Gastroesophageal sphincter (tissue), 4 donors: ENCODE results near the gene SIGMAR1. TPM values are rescaled to one million over a fixed set of nuclear protein-coding genes. Genes with fewer than 3 reads are reported as not detected.

Experiments
- ATAC-seq: fragments of 150-250 bp; one replicate; pipeline ENCODE4 v1.9.1; 2016; ENCODE audit warnings: mild to moderate bottlenecking, moderate library complexity
- H3K27ac ChIP-seq, 4 donors: fragments of 200-600 bp; sonication (generic) in 3 of 4; 1 replicate in 3 of 4; 2 replicates in 1 of 4; pipeline ENCODE4 v1.5.1; 2016 to 2019
- H3K27me3 ChIP-seq: fragments of 200-600 bp; sonication (generic); one replicate; pipeline ENCODE4 v1.5.1; 2019
- H3K36me3 ChIP-seq, 2 donors: fragments of 200-600 bp; sonication (generic); one replicate each; pipeline ENCODE4 v1.5.1; 2019; ENCODE audit warnings: control low read depth in 1 of 2
- H3K4me1 ChIP-seq, 3 donors: fragments of 200-600 bp; sonication (generic); 1 replicate in 2 of 3; 2 replicates in 1 of 3; pipeline ENCODE4 v1.5.1; 2016 to 2019; ENCODE audit warnings: control low read depth in 2 of 3
- H3K4me3 ChIP-seq, 2 donors: fragments of 200-600 bp; sonication (generic); one replicate each; pipeline ENCODE4 v1.5.1; 2019; ENCODE audit warnings: mild to moderate bottlenecking in 1 of 2, moderate library complexity in 1 of 2
- H3K9me3 ChIP-seq, 3 donors: fragments of 200-600 bp; sonication (generic); one replicate each; pipeline ENCODE4 v1.5.1; 2017 to 2019; ENCODE audit warnings: control low read depth in 2 of 3
- EP300 ChIP-seq: sonication (generic); formaldehyde crosslinking; IDR thresholded peaks from one replicate; pipeline ENCODE4 v1.6.1; 2017; ENCODE audit warnings: antibody characterized with exemption, mild to moderate bottlenecking
- POLR2A ChIP-seq, 2 donors: fragments of 450-650 bp; IDR thresholded peaks; one replicate each; pipeline ENCODE4 v1.6.1; 2017; ENCODE audit warnings: antibody characterized with exemption in 2 of 2, mild to moderate bottlenecking in 2 of 2, moderate library complexity in 1 of 2
- POLR2AphosphoS5 ChIP-seq: sonication (generic); formaldehyde crosslinking; IDR thresholded peaks from one replicate; pipeline ENCODE4 v1.6.1; 2017; ENCODE audit warnings: antibody characterized with exemption
- WGBS, 2 donors: methylation state at CpG; one replicate each; pipeline ENCODE4 v1.1.5; 2018; ENCODE audit warnings: low coverage in 1 of 2; 5-methylcytosine and 5-hydroxymethylcytosine counted together
- total RNA-seq, 4 donors: library from RNA; depleted of rRNA; stranded (reverse); fragments of >200 nt; gene quantifications; one replicate each; pipeline ENCODE4 v1.1.0, GENCODE V29; 2016
- TF ChIP-seq, protein P1 (sequence below), 4 experiments: fragments of 200-600 bp in 2 of 4; fragments of 450-650 bp in 2 of 4; sonication (generic) in 1 of 4; IDR thresholded peaks; one replicate each; pipeline ENCODE4 v1.5.1; 2017 to 2019; ENCODE audit warnings: antibody characterized with exemption in 4 of 4, mild to moderate bottlenecking in 2 of 4, moderate library complexity in 2 of 4

SIGMAR1 gene
- total RNA-seq, 4 donors from 2014 or later, result 58.2 to 152 (median 87.8) TPM

DNA sequence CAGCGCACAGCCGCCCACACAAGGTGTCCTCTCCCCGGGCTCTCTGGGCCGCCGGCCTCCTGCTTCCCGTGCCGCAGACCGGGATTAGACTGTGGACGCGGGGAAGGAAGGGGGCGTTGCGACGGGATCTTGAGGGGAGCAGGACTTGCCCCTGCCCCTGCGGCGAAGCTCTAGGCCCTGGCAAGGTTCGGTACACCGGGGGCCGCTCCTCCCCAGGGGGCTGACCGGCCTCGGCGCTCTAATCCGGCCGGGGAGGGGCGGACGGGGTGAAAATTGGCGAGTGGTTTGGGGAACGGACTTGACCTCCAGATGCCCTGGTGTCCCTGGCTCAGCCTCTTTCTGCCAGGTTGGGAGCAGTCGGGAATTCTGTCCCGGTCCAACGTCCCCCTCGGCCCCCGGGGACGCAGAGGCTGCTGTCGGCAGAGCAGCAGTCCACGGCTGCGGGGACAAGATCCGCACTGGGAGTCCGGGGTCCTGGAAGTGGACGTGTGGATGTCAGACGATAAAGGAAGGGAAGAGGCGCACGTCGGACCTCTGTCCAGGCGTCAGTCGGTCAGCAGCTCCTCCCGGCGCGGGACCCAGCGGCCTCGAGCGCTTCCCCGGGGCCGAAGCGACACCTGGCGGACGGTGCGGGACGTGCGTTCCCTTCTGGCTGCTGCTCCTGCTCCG, 46.2 kb downstream of the SIGMAR1 start:
- peaks cover 0 to 69% (median 26%) of the 10 kb centered on the region in 3 donors for H3K4me1 ChIP-seq
- peak overlapping the region in 1 of 2 donors; percentile 68 for H3K4me3 ChIP-seq
- no peaks in the 10 kb centered on the region for H3K36me3 ChIP-seq
- TF ChIP-seq, protein P1, sequence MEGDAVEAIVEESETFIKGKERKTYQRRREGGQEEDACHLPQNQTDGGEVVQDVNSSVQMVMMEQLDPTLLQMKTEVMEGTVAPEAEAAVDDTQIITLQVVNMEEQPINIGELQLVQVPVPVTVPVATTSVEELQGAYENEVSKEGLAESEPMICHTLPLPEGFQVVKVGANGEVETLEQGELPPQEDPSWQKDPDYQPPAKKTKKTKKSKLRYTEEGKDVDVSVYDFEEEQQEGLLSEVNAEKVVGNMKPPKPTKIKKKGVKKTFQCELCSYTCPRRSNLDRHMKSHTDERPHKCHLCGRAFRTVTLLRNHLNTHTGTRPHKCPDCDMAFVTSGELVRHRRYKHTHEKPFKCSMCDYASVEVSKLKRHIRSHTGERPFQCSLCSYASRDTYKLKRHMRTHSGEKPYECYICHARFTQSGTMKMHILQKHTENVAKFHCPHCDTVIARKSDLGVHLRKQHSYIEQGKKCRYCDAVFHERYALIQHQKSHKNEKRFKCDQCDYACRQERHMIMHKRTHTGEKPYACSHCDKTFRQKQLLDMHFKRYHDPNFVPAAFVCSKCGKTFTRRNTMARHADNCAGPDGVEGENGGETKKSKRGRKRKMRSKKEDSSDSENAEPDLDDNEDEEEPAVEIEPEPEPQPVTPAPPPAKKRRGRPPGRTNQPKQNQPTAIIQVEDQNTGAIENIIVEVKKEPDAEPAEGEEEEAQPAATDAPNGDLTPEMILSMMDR (IDR thresholded peaks at IDR 0.05), result peak in 3 of 4 experiments; percentile 87 to 99 (median 94)
- TF ChIP-seq POLR2AphosphoS5 (peak; percentile 11), EP300 (no peak)
- peaks cover 80% of the 10 kb centered on the region for H3K27me3 ChIP-seq
- no peaks in the 10 kb centered on the region for H3K9me3 ChIP-seq
- peak; percentile 73 for ATAC-seq
- WGBS, 2 donors, result no CpG with 5 or more reads among the region's 60 CpGs
- H3K27ac ChIP-seq, result peak overlapping the region in 3 of 4 donors; percentile 40 to 66 (median 50)

DNA sequence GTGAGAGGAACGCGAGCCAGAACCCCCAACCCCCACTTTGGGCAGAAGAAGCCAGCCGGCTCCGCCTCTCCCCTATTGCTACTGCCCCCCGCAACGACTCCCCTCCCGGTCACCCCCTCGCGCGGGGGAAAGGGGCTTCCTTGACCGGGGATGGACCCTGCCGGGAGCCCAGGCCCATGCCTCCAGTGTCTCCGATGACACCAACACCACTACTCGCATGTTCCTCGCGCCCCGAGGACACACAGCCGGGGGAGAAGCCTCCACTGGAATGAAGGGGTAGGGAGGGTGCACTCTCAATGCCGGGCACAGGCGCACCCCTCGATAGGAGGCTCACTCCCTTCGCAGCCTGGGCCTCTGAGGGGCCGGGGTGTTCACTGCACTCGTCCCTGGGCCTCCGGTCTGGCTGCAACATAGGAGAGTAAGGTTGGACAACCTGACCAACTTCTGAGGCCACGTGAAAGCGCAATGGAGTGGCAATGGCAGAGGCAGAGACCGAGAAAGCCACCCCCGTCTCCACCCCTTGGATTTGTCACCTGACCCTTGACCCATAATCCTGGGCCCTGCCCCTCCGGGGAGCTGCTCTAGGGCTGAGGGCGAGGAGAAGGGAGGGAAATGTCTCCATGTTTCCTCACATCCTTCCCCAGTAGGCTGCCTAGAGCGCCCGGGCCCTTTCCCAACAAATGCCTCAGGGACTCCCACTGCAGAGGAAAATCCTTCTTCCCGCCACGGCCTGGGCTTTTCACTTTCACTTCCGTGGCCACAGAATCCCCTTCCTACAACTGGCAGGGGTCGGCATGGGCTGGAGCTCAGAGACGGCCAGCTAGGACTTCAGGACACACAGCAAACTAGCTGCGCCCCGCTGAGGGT, 47.0 kb downstream of the SIGMAR1 start:
- Histone ChIP-seq H3K4me3 (peak overlapping the region in 1 of 2 donors; percentile 68), H3K4me1 (peaks cover 0 to 69% (median 26%) of the 10 kb centered on the region in 3 donors), H3K9me3 (no peaks in the 10 kb centered on the region), H3K36me3 (no peaks in the 10 kb centered on the region), H3K27me3 (peaks cover 86% of the 10 kb centered on the region), H3K27ac (peak overlapping the region in 3 of 4 donors; percentile 50 to 66 (median 61))
- 53% methylated on average over 4 of the region's 40 CpGs; no CpG with 5 or more reads in 1 of the 2 donors for WGBS, 2 donors
- peak; percentile 5 for ATAC-seq
- TF ChIP-seq EP300, result no peak
- no peak for TF ChIP-seq POLR2AphosphoS5

DNA sequence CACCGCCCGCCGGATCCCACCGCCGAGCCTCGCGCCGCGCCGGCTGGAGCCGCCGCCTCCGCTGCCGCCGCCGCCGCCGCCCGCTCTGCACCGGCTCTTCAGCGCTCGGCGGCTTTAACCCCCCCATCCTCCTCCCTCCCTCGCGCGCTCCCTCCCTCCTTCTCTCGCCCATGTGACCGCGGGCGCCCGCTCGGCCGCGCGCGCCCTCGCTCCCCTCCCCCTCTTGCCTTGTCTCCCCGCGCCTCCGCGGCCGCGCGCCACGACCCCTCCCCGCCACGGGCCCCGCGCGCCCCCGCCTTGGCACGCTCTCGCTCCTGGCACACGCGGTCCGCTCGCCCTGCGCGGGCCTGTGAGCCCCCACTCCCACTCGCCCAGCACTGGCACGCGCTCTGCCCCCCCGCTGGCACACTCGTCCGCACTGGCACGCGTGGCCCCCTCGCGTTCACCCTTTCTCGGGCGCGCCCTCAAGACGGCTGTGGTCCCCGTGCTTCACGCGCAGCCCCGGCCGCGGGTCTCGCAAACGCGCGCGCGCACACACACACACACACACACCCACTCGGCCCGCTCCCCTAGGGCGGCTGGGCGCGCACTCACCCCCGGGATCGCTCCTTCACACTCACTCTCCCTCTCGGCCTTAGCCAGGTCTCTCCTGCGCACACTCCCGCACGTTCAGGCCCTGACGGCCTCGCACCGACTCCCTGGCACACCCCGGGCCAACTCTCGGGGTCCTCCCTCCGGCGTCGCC, 47.8 kb downstream of the SIGMAR1 start, which contains the start of gene CNTFR:
CNTFR (minus strand) TSS at position 89 of the 745 bp plus-strand sequence. CDS start 20,743 bp downstream, outside the sequence.
- H3K27ac ChIP-seq, result peak within 1 kb of the TSS in 2 of 4 donors; percentile 61 to 66
- peaks cover 0 to 68% (median 26%) of the 10 kb centered on the region in 3 donors for H3K4me1 ChIP-seq

DNA sequence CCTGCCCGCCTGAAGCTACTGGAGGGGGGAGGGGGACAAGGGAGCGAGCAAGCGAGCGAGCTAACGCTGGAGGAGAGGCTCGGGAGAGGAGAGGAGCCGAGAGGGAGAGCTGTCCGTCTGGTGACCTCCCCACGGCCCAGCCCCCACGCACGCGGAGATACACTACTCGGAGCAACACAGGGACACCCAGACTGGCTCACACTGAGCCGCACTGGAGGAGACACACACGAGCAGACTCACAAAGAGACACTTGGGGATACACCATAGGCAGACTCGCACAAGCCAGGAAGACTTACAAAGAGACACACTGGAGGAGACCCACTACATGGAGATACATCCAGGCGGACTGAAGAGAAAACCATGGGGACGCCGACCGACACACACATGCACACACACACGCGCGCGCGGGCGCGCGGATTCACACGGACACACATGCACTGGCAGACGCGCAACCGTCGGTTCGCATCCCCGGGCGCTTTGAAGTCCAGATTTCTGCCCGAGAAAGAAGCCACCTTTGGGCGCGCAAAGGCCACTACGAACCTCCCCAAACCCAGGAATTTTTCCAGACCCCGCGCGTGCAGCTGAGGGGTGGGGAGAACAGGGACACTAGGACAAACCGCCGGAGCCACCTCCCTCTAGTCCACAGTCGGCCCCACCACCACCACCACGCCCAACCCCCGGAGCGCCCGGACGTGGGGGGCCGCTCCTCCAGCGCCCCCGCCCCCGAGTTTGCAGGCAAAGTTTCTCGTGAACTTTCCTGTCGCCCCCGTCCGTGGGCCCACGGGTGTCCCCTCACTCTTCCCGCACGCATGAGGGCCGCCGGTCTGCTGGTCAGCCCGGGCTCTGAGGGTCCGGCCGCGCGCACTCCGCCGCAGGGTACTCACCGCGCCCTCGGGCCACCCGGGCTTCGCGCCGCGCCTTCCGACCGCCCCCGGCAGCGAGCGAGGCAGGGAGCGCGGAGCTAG, 48.6 kb downstream of the SIGMAR1 start:
- peak overlapping the region; percentile 16 to 68 for H3K4me3 ChIP-seq
- peaks cover 0 to 60% (median 26%) of the 10 kb centered on the region in 3 donors for H3K4me1 ChIP-seq
- no peaks in the 10 kb centered on the region for H3K36me3 ChIP-seq
- 0% methylated on average over 1 to 7 of the region's 86 CpGs for WGBS, 2 donors
- TF ChIP-seq EP300 (no peak), POLR2AphosphoS5 (no peak), POLR2A (IDR thresholded peaks at IDR 0.05) (no peak)
- TF ChIP-seq, protein P1 (IDR thresholded peaks at IDR 0.05), result no peak
- no peaks in the 10 kb centered on the region for H3K9me3 ChIP-seq
- H3K27ac ChIP-seq, result peak overlapping the region in 1 of 4 donors; percentile 40
- peaks cover 94% of the 10 kb centered on the region for H3K27me3 ChIP-seq
- ATAC-seq, result no peak

More for the DNA sequence above, 47.8 kb downstream of the SIGMAR1 start, which contains the start of gene CNTFR:
- ATAC-seq, result peak; percentile 55
- Histone ChIP-seq H3K4me3 (peak within 1 kb of the TSS; percentile 16 to 68), H3K9me3 (no peaks in the 10 kb centered on the region), H3K36me3 (no peaks in the 10 kb centered on the region), H3K27me3 (peaks cover 94% of the 10 kb centered on the region)
- 0% methylated on average over 26 of the region's 104 CpGs; no CpG with 5 or more reads in 1 of the 2 donors for WGBS, 2 donors
- TF ChIP-seq EP300, result no peak

DNA sequence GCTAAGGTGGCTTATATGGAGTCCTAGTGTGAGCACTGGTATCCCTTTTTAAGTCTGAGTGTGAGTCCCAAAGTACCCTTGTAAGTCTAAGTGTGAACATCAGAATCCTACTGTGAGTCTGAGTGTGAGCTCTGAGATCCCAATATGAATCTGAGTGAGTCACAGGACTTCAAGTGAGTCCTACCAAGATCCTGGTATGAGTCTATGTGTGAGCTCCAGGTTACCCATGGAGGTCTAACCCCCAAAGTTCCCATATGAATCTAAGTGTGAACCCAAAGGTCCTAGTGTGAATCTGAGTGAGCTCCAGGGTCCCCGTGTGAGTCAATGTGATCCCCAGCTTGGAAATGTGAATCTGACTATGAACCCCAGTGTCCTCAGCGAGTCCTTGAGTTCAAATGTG, 50.3 kb downstream of the SIGMAR1 start:
- Histone ChIP-seq H3K27me3 (peaks cover 97% of the 10 kb centered on the region), H3K9me3 (no peaks in the 10 kb centered on the region), H3K36me3 (no peaks in the 10 kb centered on the region), H3K4me3 (no peak overlapping the region), H3K4me1 (peaks cover 0 to 43% (median 19%) of the 10 kb centered on the region in 3 donors), H3K27ac (no peak overlapping the region)
- WGBS, 2 donors, result 64% methylated on average over 2 of the region's 2 CpGs; no CpG with 5 or more reads in 1 of the 2 donors
- ATAC-seq, result no peak
- TF ChIP-seq EP300, result no peak
